ENCODE results near the gene GSAP.

DNA sequence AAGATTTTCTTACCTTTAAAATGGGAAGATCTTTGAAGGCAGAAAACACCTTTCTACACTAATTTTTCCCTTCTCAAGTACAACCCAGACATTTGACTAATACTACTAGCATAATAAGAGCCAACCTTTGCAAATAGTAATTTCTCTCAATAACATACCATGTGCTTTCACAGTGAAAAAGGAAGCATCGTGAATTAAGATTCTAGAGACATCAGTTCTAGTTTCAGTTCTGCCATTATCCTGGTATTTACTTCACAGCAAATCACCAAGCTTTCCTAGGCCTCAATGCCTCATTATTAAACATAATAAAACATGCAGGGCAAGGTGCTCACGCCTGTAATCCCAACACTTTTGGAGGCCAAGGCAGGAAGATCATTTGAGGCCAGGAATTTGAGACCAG lies 24.9 kb downstream of the GSAP start:
- TF ChIP-seq POLR2AphosphoS5 (IDR thresholded peaks at IDR 0.05): no peak
- TF ChIP-seq, protein P1, sequence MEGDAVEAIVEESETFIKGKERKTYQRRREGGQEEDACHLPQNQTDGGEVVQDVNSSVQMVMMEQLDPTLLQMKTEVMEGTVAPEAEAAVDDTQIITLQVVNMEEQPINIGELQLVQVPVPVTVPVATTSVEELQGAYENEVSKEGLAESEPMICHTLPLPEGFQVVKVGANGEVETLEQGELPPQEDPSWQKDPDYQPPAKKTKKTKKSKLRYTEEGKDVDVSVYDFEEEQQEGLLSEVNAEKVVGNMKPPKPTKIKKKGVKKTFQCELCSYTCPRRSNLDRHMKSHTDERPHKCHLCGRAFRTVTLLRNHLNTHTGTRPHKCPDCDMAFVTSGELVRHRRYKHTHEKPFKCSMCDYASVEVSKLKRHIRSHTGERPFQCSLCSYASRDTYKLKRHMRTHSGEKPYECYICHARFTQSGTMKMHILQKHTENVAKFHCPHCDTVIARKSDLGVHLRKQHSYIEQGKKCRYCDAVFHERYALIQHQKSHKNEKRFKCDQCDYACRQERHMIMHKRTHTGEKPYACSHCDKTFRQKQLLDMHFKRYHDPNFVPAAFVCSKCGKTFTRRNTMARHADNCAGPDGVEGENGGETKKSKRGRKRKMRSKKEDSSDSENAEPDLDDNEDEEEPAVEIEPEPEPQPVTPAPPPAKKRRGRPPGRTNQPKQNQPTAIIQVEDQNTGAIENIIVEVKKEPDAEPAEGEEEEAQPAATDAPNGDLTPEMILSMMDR (IDR thresholded peaks at IDR 0.05): no peak
